HG03103 (cell line): Measurements from ENCODE around the gene PEX7.
"Not testable (repeated sequence)": the region's sequence is repeated elsewhere in the genome, so short reads cannot be mapped to it uniquely, and the experiment has no call there.

ENCODE experiments used
- ATAC-seq: cut with Tn5 transposase; IDR thresholded peaks from one replicate; pipeline ENCODE4 v1.9.1; 2021; ENCODE audit warnings: low read depth; ENCODE audit not compliant: unreplicated experiment

PEX7 gene

GRCh38 chr6:136932599-136932998 lies 110.2 kb downstream of the PEX7 start:
- ATAC-seq = no peak

GRCh38 chr6:136945072-136945471 lies 122.7 kb downstream of the PEX7 start:
- ATAC-seq = no peak

GRCh38 chr6:136945711-136946121 lies 123.3 kb downstream of the PEX7 start:
- ATAC-seq = no peak

GRCh38 chr6:136947037-136947436 lies 124.6 kb downstream of the PEX7 start:
- ATAC-seq = no peak

GRCh38 chr6:136949957-136950356 lies 127.6 kb downstream of the PEX7 start:
- ATAC-seq = not testable (repeated sequence)

- no peak for ATAC-seq
These were observed 128.2 kb downstream of the PEX7 start for GRCh38 chr6:136950436-136951126.

- ATAC-seq = no peak
These were observed 130.4 kb downstream of the PEX7 start for GRCh38 chr6:136952714-136953260.

GRCh38 chr6:136955123-136955522 lies 132.7 kb downstream of the PEX7 start:
- no peak for ATAC-seq

GRCh38 chr6:136956590-136957544 lies 134.5 kb downstream of the PEX7 start:
- no peak for ATAC-seq

- ATAC-seq = no peak
These were observed 135.8 kb downstream of the PEX7 start for GRCh38 chr6:136958168-136958567.

GRCh38 chr6:136959471-136959891 lies 137.1 kb downstream of the PEX7 start:
- no peak for ATAC-seq

- ATAC-seq = not testable (repeated sequence)
These were observed 137.5 kb downstream of the PEX7 start for GRCh38 chr6:136959935-136960334.

GRCh38 chr6:136960781-136961180 lies 138.4 kb downstream of the PEX7 start:
- no peak for ATAC-seq

GRCh38 chr6:136961848-136962247 lies 139.5 kb downstream of the PEX7 start:
- no peak for ATAC-seq

GRCh38 chr6:136962661-136963060 lies 140.3 kb downstream of the PEX7 start:
- ATAC-seq = no peak

GRCh38 chr6:136963259-136963658 lies 140.9 kb downstream of the PEX7 start:
- ATAC-seq = no peak
